HG02571 (cell line): ENCODE measurements around the gene PTGIS.
"Not testable (repeated sequence)": the region's sequence is repeated elsewhere in the genome, so short reads cannot be mapped to it uniquely, and the experiment has no call there.

Source experiments
- ATAC-seq: cut with Tn5 transposase; IDR thresholded peaks from one replicate; pipeline ENCODE4 v1.9.1; 2021; ENCODE audit warnings: mild to moderate bottlenecking, moderate library complexity; ENCODE audit not compliant: unreplicated experiment

PTGIS gene

DNA sequence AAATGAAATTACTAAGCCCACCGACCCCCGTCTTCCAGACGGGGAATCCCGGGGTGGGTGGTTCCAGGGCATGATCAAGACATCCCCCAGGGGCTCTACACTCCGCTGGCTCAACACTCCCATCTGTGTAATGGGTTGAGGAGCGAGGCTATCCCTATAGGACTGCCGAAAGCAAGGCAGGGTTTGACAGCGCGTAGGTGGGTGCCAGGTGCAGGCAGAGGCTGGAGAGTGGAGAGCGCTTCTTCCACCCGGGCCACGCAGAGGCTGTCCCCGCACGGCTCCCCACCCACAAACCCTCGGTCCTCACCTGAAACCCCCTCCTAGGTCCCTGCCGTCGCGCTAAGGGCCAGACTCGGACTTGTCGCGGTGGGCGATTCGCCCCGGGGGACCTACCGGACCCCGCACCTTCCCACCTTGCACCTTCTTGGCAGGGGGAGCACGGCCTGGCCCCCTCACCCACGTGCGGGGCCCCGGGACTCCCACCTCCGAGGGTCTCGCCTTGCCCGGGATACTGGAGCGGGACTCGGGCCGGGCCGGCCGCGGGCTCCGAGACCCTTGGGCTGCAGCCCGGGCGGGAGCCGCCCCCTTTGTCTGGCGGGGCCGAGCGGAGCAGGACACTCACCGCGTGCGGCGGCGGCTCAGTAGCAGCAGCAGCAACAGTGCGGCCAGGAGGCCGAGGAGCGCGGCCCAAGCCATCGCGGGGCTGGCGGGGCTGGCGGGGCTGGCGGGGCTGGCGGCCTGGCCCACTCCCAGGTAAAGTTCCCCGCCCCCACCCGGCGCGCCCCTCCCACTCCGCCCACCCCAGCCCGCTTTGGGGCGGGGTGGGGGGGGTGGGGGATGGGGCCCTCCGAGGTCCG lies at the start of gene PTGIS:
Gene PTGIS (minus strand): TSS at position 717 of the 857 bp plus-strand sequence. CDS start 21 bp downstream, at position 696.
- ATAC-seq: no peak

DNA sequence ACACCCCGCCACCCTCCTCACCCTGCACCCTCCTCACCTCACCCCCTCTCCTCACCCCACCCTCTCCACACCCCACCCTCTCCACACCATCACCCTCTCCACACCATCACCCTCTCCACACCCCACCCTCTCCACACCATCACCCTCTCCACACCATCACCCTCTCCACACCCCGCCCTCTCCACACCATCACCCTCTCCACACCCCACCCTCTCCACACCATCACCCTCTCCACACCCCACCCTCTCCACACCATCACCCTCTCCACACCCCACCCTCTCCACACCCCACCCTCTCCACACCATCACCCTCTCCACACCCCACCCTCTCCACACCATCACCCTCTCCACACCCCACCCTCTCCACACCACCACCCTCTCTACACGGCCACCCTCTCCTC lies 49.5 kb upstream of the PTGIS start:
- not testable (repeated sequence) for ATAC-seq

DNA sequence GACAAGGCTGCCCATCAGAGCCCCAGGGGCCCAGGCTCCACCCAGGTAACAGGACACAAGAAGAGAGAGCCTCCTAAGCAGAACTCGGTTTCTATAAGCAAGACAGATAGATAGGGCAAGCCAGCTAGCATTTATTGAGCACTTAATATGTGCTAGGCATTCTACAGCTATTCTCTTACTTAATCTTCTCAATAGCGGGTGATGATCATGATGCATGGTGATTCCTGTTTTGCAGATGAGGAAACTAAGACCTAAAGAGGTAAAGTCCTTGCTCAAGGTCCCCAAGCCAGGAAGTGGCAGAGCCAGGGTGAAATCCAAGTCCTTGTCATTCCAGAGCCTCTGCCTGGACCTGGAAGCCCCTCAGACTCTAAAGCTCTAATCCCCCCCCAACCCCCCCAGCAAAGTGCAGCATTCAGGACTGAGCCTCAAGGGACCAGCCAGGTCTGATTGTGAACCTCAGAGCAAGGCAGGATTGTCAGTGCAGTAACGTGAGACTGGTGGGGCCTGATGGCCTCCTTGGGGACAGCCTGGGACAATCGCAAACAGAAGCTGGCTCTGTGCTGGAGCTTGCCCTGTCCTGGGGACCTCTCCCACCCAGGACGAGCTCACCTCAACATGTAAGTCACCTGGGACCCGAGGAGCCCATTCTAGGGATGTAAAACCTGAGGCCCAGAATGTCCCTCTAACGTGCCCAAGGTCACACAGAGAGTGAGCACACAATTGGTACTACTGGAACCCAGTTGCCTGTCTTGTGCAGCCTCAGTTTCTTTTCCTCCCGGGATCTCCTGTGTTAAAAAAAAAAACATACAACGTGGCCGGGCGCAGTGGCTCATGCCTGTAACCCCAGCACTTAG lies 48.4 kb upstream of the PTGIS start:
- ATAC-seq: no peak

DNA sequence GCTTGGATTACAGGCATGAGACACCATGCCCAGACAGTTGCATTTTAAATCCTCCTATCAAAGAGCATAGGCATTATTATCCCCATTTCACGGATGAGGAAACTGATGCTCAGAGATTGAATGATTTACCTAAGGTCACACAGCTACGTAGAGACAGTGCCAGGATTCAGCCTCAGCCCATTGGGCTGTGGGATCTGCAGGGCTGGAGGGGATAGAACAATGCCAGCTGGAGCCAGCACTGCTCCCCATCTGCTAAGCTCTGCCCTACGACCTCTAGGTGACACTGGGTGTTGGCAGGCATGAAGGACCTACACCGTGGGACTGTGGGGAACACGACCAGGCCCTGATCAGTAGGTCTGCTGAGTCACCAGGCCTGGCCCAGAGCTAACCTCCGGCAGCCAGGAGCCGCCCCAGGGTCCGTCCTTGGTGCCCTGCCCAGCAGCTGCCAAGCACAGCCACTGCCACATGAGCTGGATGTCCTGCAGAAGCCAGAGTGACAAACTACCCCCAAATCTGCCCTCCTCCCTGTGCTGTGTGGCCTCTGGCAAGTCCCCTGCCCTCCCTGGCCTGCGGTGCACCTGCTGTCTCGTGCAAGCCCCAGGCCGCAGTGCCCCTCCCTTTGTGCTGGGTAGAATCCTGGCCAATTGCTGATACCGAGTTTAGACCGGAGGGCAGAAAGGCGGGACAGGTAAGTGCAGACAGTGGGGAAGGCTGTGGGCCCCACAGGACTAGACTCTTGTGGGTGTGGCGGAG lies 47.6 kb upstream of the PTGIS start:
- no peak for ATAC-seq

DNA sequence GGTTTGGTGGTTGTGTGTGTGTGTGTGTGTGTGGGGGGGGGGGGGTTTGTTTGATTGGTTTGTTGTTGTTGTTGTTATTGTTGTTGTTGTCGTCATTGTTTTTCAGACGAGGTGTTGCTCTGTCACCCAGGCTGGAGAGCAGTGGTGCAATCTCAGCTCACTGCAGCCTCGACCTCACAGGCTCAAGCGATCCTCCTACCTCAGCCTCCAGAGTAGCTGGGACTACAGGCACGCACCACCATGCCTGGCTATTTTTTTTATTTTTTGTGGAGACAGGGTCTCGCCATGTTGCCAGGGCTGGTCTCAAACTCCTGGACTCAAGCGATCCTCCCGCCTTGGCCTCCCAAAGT lies 47.1 kb upstream of the PTGIS start:
- not testable (repeated sequence) for ATAC-seq

DNA sequence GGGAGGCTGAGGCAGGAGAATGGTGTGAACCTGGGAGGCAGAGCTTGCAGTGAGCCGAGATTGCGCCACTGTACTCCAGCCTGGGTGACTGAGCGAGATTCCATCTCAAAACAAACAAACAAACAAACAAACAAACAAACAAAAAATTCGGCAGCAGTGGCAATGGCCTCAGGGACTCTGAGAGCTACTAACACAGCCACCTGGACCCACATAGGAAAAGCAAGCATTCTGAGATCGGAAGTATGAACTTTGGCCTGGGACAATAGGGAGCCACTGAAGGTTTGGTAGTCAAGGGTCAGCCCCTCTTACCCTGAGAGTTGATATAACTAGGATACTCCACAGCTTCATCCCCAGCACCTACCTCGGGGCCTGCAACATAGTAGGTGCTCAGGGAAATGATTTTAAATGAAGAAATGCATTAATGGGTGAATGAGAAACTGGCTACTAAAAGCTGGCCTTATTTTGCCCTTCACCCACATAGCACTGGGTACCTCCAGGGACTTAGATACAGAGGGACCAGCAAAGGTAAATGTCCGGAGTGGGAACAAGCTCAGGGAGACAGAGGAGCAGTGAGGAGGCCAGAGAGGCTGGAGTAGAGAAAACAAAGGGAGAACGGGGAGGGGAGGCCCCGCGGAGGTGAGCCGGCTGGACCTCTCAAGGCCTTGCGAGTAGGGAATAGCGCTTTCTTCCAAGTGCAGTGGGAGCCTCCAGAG lies 46.6 kb upstream of the PTGIS start:
- no peak for ATAC-seq

DNA sequence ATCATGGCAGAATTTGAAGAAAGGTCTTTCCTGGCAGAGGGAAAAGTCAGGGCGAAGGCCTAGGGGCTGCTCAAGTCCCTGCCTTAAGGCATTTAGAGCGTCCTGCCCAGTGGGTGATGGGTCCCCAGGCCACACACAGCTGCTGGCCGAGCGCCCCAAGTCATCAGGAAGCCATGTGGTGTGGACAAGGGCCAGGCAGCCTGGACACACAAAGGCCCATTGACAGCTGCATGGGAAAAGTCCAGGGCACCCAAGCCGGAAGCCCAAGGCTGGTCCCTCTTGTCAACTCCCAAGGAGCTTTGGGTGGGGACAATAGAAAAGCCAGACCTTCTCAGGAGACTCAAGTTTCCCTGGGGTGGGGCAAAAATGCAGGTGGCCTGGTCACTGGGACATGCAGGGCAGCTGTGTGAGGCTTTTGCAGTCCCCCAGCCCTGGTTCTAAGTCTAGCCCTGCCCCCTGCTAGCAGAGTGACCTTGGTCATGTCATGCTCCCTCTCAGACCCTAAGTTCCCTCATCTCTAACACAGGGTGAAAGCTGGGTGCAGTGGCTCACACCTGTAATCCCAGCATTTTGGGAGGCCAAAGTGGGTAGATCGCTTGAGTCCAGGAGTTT lies 44.3 kb upstream of the PTGIS start:
- ATAC-seq: no peak

DNA sequence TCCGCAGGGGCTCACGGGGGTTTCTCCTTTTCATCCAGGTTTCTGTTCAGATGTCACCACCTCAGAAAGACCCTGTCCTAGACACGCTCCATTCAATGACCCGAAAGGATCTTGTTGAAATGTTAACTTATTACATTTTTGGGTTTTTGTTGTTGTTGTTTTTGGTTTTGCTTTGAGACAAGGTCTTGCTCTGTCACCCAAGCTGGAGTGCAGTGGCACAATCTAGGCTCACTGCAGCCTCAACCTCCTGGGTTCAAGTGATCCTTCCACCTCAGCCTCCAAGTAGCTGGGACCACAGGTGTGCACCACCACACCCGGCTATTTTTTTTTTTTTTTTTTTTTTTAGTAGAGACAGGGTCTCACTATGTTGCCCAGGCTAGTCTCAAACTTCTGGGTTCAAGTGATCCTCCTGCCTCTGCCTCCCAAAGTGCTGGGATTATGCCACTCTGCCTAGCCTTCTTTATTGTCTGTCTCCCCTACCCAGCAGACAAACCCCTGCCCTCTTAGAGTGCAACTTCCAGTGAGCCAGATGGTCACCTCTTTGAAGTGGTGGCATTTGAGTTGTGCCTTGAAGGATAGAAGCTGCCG lies 43.7 kb upstream of the PTGIS start:
- not testable (repeated sequence) for ATAC-seq

DNA sequence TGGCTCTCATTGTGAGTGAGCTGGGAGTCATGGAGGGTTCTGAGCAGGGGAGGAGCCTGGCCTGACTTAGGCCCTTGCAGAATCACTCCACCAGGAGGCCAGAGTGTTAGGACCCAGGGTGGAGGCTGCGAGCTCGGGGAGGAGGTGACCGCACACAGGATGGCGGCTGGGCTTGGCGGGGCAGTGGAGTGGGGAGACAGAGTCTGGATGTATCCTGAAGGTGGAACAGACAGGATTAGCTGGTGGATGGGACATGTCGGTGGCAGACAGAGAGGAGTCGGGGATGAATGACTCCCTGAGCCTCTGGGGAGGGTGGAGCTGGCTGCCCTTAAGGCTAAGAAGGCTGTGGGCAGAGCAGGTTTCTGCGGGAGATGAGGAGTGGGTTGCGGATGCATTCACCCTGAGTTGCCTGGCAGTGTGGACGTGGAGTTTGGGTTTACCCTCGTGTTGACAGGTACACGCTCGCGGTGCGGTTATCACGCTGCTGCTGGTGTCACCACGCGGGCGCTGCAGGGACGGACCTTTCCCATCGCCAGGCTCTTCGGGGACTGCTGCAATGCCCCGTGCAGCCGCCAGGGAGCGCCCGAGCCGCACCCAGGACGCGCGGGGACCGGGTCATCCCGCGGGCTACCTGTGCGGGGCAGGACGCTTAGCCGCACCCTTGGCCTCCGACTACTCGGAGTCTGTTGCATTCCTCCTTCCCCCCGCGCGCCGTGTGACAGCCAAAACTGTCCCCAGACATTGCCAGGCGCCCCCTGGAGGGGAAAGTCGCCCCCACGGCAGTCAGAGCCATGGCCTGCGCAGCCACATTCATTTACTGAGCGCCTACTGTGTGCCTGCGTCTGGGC lies 43.0 kb upstream of the PTGIS start:
- ATAC-seq: no peak

DNA sequence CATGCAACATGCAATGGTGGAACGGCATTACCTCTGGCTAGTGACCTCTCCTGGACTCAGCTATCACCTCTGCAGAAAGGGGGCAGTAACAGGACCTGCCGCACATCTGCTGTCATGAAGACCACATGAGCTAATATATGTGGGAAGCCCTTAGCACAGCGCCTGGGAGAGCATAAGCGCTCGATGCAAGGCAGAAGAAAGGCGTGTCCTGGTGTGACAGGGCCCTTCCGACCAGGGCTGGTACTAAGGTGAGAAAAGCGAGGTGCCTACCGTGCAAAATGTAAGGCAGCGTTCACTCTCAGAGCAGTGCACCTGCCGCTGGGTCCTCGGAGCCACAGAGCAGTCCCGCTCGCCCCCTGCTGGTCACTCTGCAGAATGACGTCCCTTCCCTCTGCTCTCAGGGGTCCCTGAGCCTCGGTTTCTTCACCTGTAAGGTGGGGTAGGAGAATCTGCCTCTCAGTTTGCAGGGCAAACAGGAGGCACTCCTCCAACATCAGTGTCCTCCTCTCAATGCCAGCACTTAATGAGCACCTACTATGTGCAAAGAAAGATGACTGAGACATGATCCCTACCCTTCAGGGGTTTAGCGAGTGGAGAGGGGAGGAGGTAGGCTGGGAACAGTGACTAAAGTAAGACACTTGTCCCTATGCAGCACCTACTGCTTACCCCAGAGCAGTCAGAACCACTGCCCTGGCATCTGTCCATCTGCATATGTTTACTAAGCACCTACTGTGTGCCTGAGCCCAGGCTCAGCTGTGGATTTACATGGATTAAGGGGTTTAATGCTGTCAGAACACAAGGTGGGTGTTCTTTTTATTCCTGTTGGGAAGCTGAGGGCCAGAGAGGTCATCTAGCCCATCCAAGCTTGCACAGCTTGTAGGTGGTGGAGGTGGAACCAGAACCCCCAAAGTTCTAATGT lies 41.1 kb upstream of the PTGIS start:
- no peak for ATAC-seq

DNA sequence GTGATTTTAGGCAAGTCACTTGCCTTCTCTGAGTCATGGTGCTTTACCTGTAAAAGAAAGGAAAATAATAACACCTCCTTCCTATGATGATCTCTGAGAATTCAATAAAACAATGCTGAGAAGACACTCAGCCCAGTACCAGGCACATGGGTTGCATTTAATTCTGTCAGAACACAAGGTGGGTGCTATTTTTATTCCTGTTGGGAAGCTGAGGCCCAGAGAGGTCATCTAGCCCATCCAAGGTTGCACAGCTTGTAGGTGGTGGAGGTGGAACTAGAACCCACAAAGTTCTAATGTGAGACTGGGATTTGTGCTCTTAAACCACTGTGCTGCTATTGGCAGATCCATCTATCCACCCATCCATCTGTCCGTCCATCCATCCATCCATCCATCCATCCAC lies 39.6 kb upstream of the PTGIS start:
- no peak for ATAC-seq

DNA sequence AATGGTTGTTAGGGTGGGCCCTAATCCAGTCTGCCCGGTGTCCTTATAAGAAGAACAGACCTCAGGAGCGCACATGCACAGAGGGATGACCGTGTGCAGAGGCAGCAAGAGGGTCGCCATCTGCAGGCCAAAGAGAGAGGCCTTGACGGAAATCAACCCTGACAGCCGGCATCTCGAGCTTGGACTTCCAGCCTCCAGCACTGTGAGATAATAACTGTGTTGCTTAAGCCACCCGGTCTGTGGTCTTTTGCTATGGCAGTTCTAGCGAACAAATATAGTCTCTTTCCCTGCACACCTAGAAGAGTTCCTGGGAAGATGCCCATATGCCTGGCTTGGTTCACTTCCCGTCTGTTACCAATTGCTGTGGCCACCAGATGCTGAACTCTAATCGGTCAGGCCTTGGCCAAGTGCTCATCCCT lies 35.3 kb upstream of the PTGIS start:
- ATAC-seq: no peak

DNA sequence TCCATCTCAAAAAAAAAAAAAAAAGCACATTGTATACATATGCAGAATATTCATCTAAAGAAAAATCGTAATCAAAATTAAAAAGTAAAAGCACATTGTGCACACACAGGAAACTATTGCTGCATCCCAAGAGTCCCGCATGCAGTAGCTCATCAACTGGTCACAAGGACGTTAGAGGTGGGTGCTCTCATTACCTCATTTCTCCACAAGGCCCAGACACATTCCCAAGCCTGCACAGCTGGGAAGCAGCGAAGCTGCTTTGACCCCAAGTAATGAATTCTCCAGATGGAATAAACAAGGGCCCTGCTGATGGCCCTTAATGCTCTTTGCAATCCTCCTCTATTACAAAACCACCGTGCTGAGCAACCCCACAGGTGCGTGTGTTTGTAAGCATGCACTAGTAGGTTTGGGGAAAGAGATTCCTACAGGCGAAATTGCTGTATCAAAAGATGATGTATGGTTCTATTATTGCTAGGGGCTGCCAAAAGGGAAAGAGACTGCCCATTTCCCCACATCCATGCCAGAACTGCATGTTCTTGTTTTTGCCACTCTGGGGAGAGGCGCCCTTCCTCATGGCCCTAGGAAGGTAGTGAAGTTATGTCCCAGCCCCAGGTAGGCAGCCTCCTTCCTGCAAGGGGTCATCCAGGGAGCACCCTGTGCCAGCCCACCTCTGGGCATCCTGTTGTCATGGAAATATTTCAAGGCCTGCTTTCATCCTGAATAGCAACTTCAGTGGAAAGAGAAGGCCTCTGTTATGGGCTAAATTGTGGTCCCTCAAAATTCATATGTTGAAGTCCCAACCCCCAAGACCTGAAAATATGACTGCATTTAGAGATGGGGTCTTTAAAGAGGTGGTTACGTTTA lies 34.6 kb upstream of the PTGIS start:
- no peak for ATAC-seq

DNA sequence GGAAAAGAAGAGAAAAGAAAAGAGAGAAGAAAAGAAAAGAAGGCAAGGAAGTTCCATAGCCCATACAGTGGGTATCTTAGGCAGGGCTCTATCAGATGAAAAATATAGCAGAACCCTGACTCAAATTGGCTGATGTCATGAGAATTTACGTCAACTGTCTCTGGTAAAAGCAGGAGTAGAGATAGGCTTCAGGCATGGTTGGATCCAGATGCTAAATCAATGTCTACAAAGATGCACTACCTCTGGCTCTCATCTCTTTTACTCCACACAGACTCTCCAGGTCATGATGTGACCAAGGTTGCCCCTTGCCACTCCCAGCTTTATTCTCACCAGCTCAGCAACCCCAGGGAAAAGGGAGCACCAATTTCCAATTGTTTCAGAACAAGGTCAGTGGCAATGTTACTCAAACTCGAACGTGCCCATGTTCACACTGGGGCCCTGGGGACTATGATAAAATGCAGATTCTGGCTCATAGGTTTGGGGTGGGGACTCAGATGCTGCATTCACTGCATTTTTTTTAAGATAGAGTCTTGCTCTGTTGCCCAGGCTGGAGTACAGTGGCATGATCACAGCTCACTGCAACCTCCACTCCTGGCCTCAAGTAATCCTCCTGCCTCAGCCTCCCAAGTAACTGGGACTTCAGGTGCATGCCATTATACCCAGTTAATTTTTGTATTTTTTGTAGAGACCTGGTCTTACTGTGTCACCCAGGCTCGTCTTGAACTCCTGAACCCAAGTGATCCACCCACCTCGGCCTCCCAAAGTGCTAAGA lies 33.4 kb upstream of the PTGIS start:
- ATAC-seq: no peak

DNA sequence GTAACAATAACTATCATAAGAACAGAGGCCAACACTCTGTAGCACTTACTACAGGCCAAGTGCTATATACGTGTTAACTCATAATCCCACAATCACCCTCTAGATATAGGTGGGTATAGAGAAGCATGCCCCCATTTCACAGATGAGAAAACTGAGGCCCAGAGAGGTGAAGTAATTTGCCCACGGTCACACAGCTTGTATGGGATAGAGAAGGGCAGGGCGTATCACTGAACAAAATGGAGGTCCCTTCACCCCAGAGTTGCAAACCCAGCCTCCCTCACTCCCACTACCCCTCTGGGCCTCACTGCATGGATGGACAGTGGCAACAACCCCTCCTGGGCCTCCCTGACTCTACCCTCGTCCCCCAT lies 31.8 kb upstream of the PTGIS start:
- ATAC-seq: no peak

DNA sequence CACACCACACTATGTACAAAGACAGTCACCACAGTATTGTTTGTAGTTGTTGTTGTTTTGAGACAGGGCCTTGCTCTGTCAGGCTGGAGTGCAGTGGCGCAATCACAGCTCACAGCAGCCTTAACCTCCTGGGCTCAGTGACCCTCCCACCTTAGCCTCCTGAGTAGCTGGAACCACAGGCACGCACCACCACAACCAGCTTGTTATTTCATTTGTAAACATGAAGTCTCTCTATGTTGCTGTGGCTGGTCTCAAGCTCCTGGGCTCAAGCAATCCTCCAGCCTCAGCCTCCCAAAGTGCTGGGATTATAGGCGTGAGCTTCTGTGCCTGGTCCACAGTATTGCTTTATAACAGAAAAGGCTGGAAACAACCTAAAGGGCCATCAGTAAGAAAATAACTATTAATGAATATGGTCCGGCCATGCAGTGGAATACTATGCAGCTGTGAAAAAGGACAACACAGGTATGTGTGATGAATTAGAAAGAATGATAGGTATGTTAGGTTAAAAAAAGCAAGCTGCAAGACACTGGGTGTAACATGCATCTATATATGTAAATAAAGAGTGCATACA lies 30.0 kb upstream of the PTGIS start:
- no peak for ATAC-seq
